Amniotic stem cell (primary cell): ENCODE results near the gene NUDT3.
A peak's percentile ranks its signal among the peaks of the same experiment; 100 is the strongest.
"Not testable (repeated sequence)": the region's sequence is repeated elsewhere in the genome, so short reads cannot be mapped to it uniquely, and the experiment has no call there.

ENCODE experiments used
- DNase-seq: peaks from one replicate; lab custom pipeline; 2025; lab: John Stamatoyannopoulos, UW

Gene NUDT3

DNA sequence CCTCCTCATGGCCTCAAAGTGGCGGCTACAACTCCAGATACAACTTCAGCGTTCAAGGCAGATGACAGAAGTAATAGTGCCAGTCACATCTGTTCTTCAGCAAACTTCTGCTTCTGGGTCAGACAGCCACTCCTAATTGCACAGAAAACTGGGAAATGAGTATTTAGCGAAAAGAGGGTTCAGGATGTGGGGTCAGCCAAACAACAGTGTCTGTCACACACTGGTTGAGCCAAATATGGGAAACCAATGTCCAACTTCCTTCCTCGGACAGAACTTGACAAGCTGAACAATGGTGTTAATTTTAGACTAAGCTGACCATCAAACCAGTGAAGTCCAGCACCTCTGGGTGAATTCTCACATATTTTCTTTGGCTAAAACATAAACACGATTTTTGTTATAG lies 22.1 kb downstream of the NUDT3 start:
- DNase-seq: no peak

DNA sequence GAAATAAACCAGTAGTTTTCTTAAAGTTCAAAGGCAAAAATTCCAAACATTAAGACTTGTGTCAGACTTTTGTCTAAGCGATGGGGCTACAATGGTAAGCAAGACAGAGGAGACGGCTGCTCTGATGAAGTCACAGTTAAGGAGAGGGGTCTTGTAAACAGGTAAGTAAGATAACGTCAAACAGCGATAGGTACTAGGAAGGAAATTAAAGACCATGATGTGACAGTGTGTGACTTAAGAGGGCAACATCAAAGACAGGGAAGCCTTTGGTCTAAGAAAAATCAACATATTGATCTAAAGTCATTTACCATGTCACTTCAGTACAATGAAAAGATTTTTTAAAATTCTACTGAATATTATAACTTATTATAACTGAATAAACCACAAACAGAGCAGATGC lies 23.1 kb downstream of the NUDT3 start:
- DNase-seq: no peak

DNA sequence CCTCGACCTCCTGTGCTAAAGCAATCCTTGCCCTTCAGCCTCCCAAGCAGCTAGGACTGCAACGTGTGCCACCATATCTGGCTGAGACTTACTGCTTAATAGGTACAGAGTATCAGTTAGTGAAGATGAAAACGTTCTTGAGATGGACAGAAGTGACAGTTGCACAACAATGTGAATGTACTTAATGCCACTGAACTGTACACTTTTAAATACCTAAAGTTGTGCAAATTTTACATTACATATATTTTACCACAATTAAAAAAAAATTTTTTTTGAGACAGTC lies 25.9 kb downstream of the NUDT3 start:
- no peak for DNase-seq

DNA sequence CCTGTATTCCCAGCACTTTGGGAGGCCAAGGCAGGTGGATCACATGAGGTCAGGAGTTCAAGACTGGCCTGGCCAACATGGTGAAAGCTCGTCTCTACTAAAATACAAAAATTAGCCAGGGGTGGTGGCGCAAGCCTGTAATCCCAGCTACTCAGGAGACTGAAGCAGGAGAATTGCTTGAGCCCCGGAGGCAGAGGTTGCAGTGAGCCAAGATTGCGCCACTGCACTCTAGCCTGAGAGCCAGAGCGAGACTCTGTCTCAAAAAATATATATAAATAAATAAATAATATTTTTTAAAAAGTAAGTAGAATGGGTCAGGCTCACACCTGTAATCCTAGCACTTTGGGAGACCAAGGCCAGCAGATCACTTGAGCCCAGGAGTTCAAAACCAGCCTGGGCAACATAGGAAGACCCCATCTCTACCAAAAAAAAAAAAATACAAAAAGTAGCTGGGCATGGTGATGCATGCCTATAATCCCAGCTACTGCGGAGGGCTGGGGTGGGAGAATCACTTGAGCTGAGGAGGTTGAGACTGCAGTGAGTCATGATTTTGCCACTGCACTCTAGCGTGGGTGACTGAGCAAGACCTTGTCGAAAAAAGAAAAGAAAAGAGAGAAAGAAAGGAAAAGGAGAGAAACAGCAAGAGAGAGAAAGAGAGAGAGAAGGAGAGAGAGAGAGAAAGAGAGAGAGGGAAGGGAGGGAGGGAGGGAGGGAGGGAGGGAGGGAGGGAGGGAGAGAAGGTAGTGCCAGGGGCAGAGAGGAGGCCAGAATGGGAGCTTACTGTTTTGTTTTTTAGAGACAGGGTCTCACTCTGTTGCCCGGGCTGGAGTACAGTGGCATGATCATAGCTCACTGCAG lies 26.5 kb downstream of the NUDT3 start:
- DNase-seq: peak; percentile 37

DNA sequence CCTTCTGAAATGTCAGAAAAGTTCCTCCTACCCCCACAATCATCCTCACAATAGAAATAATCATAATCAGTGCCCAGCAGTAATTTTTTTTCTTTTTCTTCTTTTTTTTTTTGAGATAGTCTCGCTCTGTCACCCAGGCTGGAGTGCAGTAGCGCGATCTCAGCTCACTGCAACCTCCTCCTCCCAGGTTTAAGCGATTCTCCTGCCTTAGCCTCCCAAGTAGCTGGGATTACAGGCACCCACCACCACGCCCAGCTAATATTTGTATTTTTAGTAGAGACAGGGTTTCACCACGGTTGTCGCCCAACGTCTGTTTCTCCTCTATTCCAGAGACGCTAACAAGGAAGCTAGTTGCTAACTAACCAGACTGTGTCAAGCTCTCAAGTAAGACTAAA lies 28.8 kb downstream of the NUDT3 start:
- DNase-seq: not testable (repeated sequence)

DNA sequence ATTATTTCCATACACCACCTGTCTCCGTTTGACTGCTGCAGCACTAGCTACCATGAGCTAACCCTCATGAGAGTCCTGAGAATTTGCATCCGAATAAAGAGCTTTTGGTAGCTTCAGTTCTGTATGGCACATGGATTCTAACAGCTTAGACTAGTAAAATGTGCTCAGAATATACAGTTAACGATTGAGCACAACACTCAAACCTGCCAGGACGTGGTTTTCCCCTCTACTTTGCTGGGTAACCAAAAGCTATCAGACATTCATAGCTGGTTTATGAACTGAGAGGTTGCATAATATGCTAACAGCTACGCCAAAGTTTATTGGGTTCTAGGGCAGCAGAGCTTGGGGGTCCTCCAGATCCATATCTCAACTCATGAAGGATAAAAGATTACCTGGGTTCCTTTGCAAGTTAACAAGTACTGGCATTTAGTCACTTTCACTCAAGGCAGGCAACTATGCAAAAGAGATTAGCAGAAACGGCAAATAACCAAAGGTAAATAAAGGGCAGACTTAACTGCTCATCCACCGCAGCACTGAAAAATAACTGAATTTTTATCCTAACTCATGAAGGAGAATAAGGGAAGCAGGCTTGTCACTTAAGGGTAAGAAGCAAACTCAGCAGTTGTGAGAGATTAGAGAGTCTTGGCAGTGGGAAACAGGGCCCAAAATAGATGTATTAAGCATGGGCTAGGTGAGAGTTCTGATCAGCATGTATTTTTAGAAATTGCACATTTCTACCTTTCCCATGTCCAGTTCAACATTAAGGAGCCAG lies 29.4 kb downstream of the NUDT3 start:
- DNase-seq: no peak

DNA sequence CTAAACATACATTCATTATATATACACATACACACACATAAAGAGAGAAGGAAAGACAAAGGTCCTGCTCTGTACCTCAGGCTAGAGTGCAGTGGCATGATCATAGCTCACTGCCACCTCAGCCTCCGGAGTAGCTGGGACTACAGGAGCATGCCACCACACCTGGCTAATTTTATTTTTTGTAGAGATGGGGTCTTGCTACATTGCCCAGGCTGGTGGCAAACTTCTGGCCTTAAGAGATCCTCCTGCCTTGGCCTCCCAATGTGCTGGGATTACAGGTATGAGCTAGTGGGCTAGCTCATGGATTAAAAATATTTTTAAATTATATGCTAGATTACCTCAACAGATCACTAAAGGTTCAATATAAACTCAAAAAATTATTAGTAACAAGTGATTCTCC lies 30.3 kb downstream of the NUDT3 start:
- DNase-seq: no peak

DNA sequence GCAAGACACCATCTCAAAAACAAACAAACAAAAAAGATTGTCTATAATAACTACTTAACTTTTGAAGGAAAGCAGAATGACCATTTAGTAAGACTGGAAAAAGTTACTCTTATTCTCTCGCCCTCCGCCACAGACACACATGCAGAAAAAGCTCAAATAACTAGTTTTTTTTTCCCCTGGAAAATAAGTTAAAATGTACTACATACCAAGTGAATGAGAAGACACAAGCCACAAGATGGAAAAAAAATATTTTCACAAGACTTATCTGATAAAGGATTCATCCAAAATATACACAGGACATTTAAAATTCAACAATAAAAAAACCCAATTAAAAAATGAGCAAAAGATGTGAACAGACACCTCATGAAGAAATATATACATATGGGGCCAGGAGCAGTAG lies 31.9 kb downstream of the NUDT3 start:
- DNase-seq: peak; percentile 26

DNA sequence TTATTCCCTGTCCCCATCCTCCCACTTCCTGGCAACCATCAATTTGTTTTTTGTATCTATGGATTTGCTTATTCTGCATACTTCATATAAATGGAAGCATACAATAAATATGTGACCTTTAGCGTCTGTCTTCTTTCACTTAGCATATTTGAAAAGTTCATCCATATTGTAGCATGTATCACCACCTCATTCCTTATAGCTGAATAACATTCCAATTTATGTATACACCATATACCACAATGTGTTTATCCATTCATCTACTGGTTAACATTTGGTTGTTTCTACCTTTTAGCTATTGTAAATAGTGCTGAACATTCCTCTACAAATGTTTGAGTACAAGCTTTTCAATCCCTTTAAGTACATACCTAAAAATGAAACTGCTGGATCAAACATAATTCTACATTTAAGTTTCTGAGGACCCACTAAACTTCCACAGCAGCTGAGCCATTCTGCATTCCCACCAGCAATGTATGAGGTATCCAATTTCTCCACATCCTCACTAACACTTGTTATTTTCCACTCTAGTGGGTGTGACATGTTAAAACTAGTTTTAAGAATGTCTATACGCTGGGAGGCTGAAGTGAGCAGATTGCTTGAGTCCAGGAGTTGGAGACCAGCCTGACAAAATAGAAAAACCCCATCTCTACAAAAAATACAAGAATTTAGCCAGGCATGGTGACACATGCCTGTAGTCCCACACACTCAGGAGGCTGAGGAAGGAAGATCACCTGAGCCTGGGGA lies 32.9 kb downstream of the NUDT3 start:
- peak; percentile 29 for DNase-seq

DNA sequence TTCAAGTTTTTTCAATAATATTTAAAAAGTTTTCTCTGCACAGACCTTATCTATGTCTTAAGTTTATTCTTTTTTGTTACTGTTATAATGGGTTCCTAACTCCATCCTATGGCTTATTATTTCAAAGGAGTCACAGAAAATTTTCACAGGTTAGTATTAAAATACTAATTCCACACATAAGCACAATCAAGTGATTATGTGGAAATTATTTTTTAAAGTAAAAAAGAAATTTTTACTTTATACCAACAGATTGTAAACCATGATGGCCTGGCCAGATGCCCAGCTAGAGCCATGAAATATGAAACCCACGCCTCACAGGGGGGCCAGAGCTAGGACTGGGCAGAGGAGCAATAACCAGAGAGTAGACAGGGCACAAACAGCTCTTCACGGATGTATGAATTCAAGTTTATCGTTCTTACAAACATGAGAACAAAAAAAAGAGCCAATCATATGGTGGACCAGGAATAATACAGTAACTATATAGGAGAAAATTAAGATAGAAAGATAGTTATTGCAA lies 34.0 kb downstream of the NUDT3 start:
- DNase-seq: peak; percentile 7

DNA sequence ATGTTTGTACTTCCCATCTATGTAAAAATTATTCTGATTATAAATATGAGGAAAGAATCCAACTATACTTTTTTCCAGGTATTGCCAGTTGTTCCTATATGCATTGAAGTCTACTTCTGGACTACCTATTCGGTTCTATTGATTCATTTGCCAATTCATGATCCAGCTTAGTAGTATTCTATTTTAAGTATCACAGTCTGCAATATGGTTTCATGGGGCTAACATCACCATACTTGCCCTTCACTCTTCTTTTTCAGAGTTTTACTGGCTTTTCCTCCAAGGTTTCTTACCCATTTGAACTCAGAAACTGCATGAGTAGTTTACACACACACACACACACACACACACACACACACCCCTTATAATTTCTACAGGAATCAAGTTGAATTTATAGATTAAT lies 34.5 kb downstream of the NUDT3 start:
- DNase-seq: no peak

DNA sequence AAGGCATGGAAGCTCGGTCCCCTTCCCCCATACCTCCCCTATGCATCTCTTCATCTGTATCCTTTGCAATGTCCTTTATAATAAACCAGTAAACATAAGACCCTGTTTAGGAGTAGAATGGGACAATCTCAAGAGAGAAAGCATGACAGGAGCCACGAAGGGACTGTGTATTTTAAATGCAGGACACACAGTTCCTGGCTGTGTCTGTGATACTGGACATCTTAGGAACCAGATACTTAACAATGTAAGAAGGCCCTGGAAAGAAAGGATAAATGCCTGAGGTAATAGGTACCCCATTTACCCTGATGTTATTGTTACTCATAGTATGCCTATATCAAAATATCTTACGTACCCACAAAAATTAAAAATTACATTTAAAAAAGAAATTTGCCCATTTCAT lies 36.6 kb downstream of the NUDT3 start:
- DNase-seq: no peak

DNA sequence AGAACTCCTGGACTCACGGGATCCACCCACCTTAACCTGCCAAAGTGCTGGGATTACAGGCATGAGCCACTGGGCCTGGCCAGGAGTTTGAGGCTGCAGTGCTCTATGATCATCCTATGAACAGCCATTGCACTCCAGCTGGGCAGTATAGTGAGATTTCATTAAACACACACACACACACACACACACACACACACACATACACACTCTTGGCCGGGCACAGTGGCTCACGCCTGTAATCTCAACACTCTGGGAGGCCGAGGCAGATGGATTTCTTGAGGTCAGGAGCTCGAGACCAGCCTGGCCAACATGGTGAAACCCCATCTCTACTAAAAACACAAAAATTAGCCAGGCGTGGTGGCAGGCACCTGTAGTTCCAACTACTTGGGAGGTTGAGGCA lies 38.2 kb downstream of the NUDT3 start:
- DNase-seq: not testable (repeated sequence)

DNA sequence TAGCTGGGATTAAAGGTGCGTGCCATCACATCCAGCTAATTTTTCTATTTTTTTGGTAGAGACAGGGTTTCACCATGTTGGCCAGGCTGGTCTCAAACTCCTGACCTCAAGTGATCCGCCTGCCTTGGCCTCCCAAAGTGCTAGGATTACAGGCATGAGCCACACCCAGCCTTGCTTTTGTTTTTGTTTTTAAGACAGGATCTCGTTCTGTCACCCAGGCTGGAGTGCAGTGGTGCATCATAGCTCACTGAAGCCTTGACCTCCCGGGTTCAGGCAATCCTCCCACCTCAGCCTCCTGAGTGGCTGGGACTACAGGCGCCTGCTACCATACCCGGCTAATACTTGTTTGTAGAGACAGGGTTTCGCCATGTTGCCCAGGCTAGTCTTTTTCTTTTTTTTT lies 38.9 kb downstream of the NUDT3 start:
- DNase-seq: not testable (repeated sequence)

DNA sequence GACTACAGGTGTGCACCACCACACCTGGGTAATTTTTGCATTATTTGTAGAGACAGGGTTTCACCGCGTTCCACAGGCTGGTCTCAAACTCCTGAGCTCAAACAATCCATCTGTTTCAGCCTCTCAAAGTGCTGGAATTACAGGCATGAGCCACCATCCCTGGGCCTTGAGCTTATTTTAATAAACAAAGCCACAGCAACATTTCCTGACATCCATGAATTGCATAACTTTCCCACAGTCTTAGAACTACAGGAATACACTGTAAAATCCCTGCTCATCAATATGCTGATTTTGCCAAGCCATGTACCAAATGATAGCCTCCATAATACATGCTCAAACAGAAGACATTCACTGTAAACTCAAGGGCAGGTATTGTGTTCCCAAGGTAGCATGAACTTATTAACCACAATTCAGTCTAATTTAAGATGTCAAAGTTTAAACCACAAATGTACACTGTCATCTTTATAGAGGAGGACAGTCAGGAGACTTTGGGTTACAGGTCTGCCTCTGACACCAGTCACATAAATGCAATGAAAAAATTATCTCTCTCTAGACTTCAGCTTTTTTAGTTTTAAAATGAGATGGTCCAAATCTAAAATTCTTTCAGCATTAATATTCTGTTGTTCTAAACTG lies 40.0 kb downstream of the NUDT3 start:
- no peak for DNase-seq

DNA sequence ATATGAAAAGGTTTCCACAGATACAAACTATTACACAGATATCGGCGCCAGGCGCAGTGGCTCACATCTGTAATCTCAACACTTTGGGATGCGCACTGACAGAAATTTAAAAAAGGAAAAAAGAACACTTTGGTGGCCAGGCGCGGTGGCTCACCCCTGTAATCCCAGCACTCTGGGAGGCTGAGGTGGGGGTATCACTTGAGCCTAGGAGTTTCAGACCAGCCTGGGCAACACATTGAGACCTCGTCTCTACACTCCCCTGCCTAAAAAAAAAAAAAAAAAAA lies 41.6 kb downstream of the NUDT3 start:
- DNase-seq: no peak

DNA sequence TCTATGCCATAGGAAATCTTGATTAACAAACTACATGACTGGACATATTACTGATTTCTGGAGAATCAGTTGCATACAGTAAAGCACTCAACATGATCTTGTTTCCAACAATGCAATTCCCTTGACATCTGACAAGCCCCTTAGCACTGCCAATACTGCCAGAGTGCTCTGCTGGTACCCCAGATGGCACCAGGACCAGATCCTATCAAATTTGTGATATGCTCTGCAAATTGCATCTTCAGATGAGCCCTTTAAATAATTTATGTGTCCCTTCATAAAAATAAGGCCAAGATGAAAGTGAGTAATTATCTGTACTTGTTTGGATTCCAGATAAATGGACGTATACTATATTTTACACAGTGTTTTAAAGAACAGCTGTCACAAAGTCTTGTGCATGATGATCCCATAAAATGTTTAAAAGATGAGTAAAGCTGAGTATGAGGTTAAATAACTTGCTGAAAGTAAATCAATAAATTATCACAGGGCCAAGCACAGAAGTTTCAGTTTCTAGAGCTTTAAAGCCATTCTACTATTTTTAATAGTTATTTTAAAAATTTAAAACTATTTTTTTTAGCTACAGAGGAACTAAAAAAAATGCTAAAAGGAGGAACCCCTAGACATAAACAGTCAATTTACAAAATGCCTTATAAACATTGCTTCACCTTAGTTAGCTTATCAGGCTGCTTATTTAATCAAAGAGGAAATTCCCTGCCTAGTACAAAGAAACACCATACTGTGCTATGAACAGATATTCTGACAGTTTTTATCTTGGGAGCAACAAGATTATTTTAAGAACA lies 42.1 kb downstream of the NUDT3 start:
- no peak for DNase-seq

DNA sequence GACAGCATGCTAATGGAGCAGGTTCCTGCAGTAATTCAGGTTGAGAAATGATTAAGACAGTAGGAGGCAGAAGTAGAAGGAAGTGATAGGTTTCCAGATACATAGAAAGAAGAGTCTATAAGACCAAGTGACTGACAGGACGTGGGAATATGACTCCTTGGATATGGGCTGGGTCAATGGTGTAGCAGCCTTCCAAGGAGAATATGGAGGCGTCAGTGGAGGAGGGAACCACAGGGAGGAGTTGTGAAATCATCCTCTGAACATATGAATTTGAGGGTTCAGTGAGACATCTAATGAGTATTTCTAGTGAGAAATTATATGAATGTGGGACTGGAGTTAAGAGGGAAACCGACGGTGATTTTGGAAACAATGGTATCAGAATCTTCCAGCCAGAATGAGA lies 43.3 kb downstream of the NUDT3 start:
- no peak for DNase-seq

DNA sequence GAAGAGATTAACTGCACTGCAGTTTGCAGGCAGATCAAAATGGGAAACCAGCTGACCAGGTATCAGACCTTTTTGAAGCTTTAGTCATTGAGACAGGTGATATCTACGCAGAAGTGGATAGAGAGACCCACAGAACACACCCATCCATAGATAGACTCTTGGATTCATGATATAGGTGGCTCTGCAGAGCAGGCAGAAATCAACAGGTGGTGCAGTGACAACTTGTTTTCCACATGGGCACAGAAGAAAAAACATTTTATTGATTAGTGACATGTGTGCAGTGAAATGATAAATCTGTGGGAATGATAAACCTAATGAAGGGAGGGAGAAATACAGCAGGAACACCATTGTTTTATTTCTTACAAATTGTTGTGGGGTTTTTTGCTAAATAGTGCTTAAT lies 45.2 kb downstream of the NUDT3 start:
- DNase-seq: no peak

DNA sequence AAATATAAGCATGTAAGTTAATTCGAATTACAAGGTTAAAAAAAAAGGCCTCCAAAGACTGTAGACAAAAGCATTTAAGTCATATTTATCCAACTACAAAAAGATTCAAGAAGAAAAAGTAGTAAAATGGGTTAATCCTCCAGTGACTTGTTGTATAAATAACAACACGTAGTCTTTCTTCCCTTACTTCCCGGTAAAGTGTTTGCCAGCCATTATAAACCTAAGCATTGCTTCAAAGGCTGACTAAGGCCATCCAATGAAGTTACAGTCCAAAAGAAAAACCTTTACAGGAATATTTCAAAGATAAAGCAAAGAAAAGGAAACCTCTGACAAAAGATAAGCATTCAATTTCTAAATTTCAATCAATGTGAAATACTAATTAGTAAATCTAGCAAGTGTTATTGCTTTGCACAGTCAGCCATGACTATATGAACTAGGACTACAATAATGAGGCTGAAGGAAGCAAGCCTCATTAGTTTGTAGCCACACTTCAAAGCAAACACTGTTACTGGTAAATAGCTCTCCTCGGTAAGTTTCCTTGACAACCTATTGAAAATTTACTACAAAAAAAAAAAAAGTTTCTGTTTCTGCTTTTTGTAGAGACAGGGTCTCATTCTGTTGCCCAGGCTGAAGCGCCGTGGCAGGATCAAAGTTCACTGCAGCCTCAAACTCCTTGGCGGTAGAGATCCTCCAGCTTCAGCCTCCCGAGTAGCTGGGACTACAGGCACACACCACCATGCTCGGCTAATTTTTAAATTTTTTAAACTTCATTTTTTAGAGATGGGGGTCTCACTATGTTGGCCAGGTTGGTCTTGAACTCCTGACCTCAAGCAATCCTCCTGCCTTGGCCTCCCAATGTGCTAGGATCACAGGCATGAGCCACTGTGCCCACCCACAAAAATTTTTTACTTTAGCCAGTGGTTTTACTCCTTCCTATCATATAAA lies 46.0 kb downstream of the NUDT3 start:
- no peak for DNase-seq

DNA sequence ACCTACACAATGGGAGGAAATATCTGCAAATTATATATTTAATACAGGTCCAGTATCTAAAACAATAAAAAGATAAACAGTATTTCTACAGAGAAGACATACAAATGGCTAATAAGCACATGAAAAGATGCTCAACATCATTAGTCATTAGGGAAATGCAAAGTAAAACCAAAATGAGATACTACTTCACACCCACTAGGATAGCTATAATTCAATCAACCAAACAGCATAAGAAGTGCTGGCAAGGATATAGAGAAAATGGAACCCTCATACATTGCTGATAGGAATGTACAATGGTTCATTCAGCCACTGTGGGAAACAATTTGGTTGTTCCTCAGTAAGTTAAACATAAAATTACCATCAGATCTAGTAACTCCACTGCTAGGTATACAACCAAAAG lies 48.7 kb downstream of the NUDT3 start:
- DNase-seq: no peak
